ENCODE measurements around the gene APOBEC4.
A peak's percentile ranks its signal among the peaks of the same experiment; 100 is the strongest.

APOBEC4 gene

GRCh38 chr1:183670169-183670568 lies 17.1 kb upstream of the APOBEC4 start:
- no peak overlapping the region for H3K4me3 Mint-ChIP-seq

GRCh38 chr1:183656355-183656754 lies 3.2 kb upstream of the APOBEC4 start:
- peaks cover 5% of the 10 kb centered on the region for H3K27me3 Mint-ChIP-seq (ENCODE audit: low read depth, poor library complexity)
- H3K36me3 Mint-ChIP-seq (ENCODE audit: low read depth) = peaks cover 4% of the 10 kb centered on the region
- H3K4me3 Mint-ChIP-seq = no peak overlapping the region
- peaks cover 6% of the 10 kb centered on the region for H3K4me1 Mint-ChIP-seq
- H3K27ac Mint-ChIP-seq = no peak overlapping the region
- TF ChIP-seq CTCF (IDR thresholded peaks at IDR 0.05) = no peak
- H3K9me3 Mint-ChIP-seq = no peaks in the 10 kb centered on the region
- no peak for DNase-seq

More at GRCh38 chr1:183670169-183670568, 17.1 kb upstream of the APOBEC4 start:
- H3K27ac Mint-ChIP-seq = no peak overlapping the region
- no peaks in the 10 kb centered on the region for H3K27me3 Mint-ChIP-seq (ENCODE audit: low read depth, poor library complexity)
- no peak for DNase-seq
- no peaks in the 10 kb centered on the region for H3K4me1 Mint-ChIP-seq
- no peaks in the 10 kb centered on the region for H3K36me3 Mint-ChIP-seq (ENCODE audit: low read depth)
- TF ChIP-seq CTCF (IDR thresholded peaks at IDR 0.05) = no peak
- peaks cover 20% of the 10 kb centered on the region for H3K9me3 Mint-ChIP-seq

- no peaks in the 10 kb centered on the region for H3K9me3 Mint-ChIP-seq
Measured at GRCh38 chr1:183655562-183656075, 2.5 kb upstream of the APOBEC4 start.

GRCh38 chr1:183654706-183655105 lies 1.6 kb upstream of the APOBEC4 start:
- Mint-ChIP-seq H3K27me3 (ENCODE audit: low read depth, poor library complexity) (peaks cover 5% of the 10 kb centered on the region), H3K4me3 (no peak overlapping the region), H3K27ac (no peak overlapping the region), H3K9me3 (no peaks in the 10 kb centered on the region), H3K36me3 (ENCODE audit: low read depth) (peaks cover 4% of the 10 kb centered on the region), H3K4me1 (peaks cover 6% of the 10 kb centered on the region)
- no peak for TF ChIP-seq CTCF (IDR thresholded peaks at IDR 0.05)
- no peak for DNase-seq

More at GRCh38 chr1:183655562-183656075, 2.5 kb upstream of the APOBEC4 start:
- peaks cover 4% of the 10 kb centered on the region for H3K36me3 Mint-ChIP-seq (ENCODE audit: low read depth)
- peak; percentile 86 for DNase-seq
- H3K4me1 Mint-ChIP-seq = peaks cover 6% of the 10 kb centered on the region
- H3K4me3 Mint-ChIP-seq = no peak overlapping the region
- peak; percentile 88 for TF ChIP-seq CTCF (IDR thresholded peaks at IDR 0.05)
- peaks cover 5% of the 10 kb centered on the region for H3K27me3 Mint-ChIP-seq (ENCODE audit: low read depth, poor library complexity)
- H3K27ac Mint-ChIP-seq = no peak overlapping the region

GRCh38 chr1:183653876-183654451 lies 848 bp upstream of the APOBEC4 start:
- H3K36me3 Mint-ChIP-seq (ENCODE audit: low read depth) = no peaks in the 10 kb centered on the region
- no peak overlapping the region for H3K4me3 Mint-ChIP-seq
- DNase-seq = no peak
- H3K27me3 Mint-ChIP-seq (ENCODE audit: low read depth, poor library complexity) = peaks cover 3% of the 10 kb centered on the region
- TF ChIP-seq CTCF (IDR thresholded peaks at IDR 0.05) = no peak
- no peaks in the 10 kb centered on the region for H3K9me3 Mint-ChIP-seq
- H3K4me1 Mint-ChIP-seq = peaks cover 6% of the 10 kb centered on the region
- H3K27ac Mint-ChIP-seq = peak overlapping the region; percentile 17

GRCh38 chr1:183653462-183653794 lies 312 bp upstream of the APOBEC4 start:
- no peak for TF ChIP-seq CTCF (IDR thresholded peaks at IDR 0.05)
- peaks cover 3% of the 10 kb centered on the region for H3K27me3 Mint-ChIP-seq (ENCODE audit: low read depth, poor library complexity)
- peak overlapping the region; percentile 17 for H3K27ac Mint-ChIP-seq
- no peak overlapping the region for H3K4me3 Mint-ChIP-seq
- H3K9me3 Mint-ChIP-seq = no peaks in the 10 kb centered on the region
- no peak for DNase-seq
- H3K36me3 Mint-ChIP-seq (ENCODE audit: low read depth) = no peaks in the 10 kb centered on the region
- peaks cover 6% of the 10 kb centered on the region for H3K4me1 Mint-ChIP-seq
